HG03558 (cell line): ENCODE results near the gene CZIB.
A peak's percentile ranks its signal among the peaks of the same experiment; 100 is the strongest.

Experiments
- ATAC-seq: cut with Tn5 transposase; IDR thresholded peaks from one replicate; pipeline ENCODE4 v1.9.1; 2021; ENCODE audit warnings: moderate number of reproducible peaks; ENCODE audit not compliant: unreplicated experiment; ENCODE audit errors: extremely low read depth

The CZIB gene

DNA sequence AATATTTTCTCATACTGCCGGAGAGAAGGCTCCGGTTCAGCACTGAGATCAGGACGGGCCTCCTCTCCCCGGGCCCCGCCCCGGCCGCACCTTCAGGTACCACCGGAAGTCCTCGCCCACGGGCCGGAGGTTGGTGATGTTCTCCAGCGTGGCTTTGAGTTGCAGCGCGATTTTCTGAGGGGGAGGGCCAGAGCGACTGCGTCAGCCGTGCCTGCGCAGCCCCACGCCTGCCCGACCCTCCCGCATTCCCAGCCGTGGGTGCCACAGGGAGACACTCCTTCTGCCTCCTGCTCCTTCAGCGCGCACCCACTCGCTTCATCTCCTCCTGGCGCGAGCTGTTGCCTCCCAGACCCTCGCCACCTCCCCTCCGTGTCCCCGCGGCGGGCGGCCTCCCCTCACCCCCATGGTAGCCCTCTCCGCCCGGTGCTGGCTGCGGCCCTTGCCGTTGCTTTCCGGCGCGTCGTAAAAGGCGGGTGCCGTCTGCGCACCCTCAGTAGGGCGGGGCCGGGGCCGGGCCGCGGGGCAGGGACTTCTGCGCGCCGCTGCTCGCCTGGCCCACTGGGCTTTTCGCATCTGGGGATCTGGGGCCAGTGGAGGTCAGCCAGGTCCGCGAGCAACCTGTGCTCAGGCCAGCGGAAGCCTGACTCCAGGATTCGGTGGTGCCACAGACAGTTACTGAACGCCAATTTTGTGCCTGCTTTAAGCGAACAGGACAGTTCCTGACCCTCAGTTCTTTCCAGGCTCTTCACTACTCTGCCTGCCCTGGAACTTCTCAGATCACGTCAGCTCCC is at the start of gene CZIB:
TSS of gene CZIB (minus strand) at position 464 of the 791 bp plus-strand sequence. CDS start at position 405, 59 bp downstream.
- peak; percentile 68 for ATAC-seq

DNA sequence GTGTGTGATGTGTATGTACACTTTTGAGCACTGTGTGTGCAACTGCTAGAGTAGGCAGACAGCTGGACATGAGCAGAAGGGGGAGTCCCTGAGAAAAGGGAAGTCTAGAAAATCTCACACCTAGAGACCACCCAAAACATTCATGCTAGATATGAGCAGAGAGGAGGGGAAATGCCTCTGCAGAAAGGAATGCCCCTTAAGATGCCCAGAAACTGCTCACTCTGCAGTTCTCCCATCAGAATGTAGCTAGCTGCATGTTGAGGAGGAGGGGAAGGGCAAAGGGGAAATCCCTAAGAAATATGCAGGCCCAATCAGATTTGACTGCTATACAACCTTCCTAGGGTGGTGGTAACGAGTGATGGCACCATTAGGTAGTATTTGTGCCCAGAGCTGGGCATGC is 49.7 kb upstream of the CZIB start:
- no peak for ATAC-seq

DNA sequence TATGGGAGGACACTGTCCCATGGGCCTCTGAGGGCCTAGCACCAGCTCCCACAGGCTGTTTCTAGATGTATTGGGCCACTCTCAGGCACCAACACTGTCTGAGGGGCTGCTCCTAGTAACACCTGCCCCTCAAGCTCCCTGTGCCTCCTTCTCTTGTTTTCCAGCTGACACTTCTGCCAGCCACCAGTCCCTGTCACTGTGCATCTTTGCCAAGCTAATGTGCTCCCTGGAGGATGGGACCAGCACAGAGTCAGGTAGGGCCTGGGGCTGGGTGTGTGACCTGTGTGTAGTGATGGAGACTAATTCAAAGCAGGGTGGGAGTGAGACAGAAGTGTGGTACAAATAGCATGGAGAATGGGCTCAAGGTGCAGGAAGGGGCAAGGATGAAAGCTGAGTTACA is 47.3 kb upstream of the CZIB start:
- ATAC-seq: no peak

DNA sequence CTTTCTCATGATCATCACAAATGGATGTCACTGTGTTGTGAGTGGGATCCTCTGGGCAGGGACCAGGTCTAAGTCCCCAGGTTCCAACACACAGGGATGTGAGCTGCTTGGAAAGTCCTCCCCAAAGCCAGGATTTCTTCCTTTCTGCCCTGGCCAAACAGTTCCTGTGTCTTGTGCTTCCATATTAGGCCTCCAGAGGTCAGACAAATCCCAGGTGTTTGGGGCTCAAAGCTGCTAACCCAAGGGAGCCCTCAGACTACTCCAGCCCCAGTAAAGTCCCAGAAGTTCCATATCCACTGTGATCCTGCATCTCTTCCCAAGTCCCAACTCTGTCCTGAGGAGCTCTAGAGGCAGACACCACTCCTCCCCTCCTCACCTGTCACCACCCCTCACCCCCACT is 45.6 kb upstream of the CZIB start:
- ATAC-seq: no peak

DNA sequence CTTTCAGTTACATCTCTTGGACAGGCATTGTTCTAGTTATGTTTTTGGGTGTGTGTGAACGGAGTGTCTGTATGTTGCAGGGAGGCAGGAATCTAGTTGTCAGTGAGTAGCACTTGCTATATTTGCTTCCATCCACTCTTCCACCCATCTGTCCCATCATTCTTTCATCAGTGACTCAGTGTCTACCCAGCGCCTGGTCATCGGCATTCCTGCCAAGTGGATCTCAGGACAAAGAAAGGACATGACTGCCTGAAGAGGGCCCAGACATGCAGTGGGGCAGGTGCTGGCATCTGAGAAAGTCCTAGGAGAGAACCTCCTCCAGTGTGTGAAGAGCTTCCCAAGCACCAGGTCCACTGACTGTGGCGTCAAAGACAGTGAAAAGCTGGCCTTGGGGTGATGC is 45.1 kb upstream of the CZIB start:
- no peak for ATAC-seq

DNA sequence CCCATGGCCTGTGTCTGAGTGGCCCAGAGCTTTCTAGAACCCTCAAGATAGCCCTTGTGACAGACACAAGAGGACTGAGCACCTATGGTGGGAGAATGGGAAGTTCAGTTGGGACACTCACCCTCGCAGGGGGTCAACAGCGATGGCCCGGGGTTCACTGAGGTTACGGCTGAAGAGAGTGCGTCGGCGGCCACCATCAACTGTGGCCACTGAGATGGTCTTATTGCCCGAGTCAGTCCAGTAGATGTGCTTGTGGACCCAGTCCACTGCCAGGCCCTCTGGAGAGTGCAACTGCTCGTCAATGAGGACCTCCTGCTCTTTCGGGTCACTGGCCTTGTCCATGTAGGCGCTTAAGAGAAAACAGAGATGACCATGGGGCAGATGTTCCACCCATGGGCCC is 43.6 kb upstream of the CZIB start:
- no peak for ATAC-seq

DNA sequence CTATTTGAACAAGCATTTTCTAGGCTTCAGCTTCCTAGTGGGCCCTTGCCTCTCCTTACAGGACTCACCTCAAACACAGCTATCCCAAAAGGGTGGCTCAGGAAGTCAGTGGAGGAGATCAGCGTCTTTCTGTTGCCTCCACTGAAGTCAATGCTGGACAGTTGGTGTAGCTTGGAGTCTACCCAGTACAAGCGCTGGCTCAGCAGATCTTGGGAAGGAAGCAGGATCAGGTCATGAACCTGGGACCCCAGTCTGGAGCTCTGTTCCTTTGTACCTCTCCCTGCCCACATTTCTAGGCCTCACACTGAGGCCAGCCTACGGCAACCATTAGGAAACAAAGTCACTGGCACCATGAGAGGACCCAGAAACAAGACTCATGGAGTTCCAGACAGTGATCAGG is 41.6 kb upstream of the CZIB start:
- ATAC-seq: no peak

DNA sequence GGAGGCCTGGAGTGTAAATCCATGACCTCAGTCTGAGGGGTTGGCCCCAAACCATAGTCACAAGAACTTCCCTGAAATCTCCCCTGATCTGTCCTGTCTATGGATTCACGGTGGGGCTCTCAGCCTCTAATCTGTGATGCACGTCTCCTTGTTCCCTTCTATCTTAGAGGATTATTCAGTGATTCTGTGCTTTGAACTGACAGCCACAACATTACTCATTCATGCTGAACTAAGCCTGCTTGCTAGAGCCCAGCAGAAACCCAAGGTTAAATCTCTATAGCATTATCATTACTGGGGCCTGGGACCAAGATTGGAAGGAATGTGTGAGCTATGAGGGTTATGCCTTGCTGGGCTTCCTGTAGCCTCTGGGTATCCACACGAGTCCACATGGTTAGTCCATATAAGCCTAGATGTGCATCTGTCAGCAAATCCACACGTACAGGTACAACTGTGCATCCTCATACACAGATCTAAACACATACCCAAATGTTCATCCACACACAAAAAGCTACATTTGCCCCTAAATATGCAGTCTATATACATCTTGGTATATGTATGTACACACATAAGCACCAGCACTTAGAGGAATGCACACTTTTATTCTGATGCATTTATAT is 40.3 kb upstream of the CZIB start:
- ATAC-seq: no peak

DNA sequence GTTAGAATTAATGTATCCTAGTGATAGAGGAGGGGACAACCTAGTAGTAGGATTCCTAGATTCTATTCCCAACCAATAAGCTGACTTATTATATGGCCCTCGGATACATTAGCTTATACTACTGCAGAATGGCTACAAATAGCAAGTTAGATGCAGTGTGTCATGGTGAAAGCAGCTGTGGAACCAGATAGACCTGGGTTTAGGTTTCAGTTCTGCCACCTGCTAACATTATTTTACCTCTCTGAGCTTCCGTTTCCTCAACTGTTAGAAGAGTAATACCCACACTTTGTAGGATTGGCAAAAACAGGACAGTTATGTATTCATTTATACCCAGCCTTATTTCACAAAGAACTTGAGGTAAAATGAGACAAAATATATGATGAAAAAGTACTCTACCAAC is 39.5 kb upstream of the CZIB start:
- ATAC-seq: no peak

DNA sequence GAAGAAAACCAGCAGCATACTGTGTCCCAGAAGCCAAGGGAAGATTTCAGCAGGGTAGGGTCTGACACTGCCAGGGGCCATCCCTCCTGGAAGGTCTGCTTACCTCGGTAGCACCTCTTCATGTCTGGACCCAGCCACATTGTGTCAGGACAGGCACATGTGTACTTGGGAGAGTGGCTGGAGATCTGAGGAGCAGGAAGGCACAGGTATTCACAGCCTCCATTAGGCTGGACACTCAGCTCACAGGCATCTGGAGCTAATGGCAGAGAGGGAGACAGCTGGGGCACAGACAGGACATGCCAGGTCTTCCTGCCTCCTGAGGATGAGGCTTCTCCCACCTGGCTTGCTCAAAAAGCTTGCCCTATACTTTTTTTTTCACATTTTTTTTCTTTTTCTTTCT is 37.8 kb upstream of the CZIB start:
- no peak for ATAC-seq

DNA sequence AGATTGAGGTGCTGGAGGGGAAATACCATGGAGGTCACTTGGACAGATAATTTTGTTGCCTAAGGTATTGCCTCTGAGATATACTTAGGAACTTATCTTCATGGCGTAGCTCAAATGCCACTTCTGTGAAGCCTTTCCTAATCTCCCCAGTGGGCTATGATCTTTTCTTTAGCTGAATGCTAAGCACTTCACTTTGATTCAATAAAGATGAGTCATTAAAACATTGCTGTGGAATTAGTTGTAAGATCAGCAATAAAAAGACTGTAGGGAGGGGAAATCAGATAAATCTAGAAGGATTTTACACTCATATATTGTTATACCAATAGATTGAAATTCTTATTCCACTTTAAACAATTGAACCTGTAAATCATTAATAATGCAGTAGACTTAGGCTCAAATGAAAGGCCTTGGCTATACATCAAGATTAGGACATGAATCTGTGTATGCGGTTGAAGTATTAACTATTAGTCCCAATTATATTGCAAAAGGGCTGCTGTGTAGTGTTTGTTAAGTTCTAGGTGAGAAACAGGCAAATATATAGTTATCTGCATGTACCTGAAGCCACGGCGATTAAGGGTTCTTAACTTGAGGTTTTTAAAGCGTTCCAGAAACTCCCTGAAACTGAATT is 37.1 kb upstream of the CZIB start:
- ATAC-seq: no peak

DNA sequence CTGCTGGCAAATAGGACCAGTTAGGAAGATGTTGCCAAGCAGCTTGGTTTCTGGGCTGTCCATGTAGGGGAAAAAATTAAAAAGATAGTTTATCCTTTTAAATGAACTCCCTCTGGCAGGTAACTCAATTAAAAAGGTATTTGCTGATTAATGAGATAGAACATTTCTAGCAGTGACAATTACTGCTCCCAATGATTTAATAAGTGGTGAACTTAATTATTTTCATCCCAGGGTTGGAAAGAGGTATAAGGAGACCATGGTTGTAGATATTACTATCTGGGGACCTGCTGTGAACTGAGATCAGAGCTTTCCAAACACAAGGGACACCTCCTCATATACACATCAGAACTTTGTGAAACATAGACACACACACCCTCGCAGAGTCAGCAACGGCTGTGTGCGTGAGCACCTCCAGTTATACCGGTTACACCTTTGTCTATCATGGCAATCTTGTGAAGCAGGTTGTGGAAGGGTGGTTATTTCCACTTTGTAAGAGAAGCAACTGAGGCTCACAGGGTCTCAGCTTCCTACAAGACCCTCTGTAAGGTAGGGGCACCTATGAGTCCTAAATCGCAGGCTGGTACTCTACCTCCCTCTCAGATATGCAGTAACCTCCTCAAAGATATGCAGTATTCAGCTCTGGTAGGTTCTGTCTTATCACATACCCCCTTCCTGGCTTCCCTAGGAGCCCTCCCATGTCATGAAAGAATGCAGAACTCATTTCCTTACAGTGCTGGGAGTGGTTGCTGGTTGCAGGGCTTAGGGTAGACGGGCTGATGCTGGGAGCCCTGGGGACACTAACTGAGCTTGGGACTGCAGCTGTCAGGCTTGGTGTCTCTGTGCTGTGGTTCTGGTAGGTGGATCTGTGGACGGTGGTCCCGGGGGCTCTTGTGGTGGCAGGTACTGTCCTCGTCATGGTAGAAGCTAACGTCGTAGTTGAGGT is 36.3 kb upstream of the CZIB start:
- ATAC-seq: no peak

DNA sequence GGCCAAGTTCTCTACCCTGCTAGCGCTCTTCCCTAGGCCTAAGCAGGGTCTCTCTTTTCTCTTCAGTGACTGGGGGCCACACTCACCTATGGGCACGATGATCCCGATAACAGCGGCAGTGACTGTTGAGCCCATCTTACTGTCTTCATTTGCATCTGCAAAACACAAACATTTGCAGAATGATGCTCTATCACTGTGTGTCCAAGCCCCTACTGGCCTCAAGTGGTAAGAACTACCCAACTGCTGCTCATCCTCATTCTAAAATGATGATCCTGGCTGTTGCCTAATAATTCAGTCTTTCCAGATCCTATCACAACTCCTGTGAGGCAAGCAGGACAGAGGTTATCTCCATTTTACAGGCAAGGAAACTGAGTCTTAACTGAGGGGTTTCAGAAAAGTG is 34.6 kb upstream of the CZIB start:
- ATAC-seq: no peak

DNA sequence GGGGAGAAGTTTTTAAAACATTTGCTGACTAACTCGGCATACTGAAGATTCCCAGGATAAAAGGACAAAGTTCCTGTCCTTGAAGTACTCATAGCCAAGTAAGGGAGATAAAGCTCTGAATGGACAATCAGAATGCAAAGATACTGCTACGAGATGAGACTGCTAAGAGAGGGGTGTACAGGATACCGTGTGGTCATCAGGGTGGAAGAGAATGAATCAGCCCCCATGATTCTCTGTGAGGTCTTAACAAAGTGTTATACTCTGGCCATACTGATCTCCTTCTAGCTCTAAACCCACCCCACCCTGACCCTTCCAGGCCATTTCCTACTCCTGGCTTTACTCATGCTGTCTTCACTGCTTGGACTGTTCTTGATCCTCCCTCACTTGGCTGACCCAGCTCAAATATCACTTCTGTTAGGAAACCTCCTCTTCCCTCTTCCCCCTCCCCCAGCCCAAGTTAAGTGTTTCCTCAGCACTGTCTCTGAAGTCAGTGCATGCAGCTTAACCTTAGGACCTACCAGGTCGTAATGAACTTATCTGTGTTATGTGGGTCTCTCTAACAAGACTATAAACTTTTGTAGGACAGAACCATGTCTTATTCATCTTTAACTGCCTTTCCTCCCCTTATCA is 33.7 kb upstream of the CZIB start:
- ATAC-seq: no peak

DNA sequence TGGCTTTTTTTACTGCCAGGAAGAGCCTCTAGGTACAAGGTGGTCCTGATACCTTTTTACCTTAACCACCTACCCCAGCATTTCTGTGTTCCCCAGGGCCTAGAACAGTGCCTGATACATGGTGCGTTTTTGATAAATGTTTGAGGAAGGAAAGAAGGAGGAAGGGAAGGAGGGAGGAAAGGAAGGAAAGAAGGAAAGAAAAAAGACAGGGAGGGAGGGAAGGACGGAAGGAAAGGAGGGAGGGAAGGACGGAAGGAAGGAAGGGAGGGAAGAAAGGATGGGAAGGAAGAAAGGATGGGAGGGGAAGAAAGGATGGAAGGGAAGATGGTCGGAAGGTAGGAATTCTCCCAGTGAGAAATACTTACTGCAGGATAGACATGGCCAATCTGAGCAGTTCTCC is 29.9 kb upstream of the CZIB start:
- ATAC-seq: no peak

DNA sequence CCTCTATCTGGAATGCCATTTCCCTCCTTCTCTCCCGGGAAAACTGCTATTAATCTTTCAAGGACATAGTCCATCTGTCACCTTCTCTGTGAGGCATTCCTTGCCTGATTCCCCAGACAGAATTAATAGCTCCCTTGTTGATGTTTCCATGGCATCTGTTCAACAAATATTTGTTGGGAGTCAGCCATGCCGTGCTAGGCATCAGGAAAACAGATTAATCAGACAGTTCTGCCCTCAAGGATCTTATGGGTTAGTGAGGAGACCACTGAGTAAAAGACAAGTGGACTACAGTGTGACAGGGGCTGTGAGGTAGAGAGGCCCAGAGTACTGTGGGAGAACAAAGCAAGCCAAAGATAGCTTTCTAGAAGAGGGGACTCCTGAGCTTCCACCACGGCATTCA is 29.3 kb upstream of the CZIB start:
- ATAC-seq: no peak

DNA sequence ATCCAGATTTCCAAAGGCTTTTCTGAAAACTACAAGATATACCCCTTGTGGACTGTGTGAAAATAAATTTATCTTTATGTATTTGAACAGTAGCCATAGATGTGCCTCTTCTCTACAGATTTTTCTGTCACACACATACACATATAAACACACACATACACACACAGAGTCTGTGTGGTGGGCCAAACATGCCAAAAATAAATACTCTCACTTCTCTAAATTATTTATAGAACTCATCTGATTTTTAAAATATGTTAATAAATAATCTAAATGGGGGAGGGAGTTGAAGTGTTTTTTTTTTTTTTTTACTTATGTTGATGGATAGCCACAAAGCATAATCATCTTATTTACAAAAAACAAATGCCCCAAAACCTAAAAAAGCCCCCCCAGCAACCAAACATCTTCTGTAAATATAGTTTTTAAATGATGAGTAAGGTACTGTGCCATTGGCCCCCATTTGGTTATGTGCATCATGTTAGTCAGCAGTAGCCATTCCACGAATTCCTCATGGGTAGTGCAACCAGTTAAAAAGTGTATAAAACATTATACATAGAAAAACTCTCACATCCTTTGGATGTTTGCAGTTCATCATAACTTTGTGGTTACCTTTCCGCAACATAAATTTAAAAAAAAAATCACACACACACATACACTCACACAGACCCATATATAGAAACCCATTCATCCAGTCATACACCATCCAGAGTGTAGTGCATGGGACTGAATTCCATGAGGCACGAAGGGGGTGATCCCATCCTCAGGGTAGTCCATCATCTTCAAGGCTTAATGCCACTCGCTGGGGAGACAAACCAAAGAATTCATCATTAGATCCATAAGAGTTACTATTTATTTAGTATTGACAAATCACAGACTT is 26.1 kb upstream of the CZIB start:
- no peak for ATAC-seq

DNA sequence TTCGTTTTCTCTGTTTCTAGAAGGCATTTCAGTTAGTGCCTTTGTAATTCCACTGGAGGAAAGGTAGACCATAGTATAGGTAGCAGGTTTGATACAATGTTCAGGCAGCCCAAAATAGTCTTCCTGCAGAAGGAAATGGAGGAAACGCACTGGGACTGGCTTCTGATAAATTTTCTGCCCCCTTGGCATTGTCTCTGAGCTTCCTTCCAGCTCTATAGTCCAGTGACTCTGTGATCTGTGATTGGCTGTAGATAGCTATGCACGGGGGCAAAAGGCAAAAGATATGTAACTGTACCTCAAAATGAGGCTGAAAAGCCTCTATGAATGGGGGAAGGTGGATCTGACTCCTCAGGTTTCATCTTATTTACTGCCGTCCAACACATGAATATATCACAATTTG is 23.7 kb upstream of the CZIB start:
- ATAC-seq: no peak

DNA sequence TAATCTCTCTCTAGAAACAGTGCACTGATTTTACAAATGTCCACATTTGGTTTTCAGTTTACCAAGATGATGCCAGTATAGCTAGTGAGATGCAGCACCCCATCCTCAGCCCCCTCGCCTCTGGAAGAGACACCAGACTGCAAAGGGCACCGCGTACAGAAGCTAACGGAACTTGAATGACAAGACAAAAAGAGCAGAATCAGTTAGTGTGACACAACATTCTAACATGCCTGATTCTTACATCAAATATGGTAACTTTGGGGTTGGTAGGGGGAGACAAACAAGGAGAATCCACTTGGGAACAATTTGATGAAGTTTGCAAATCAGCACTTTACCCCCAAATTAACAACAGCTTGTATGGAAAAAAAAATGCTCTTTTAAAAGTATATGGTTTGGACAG is 21.9 kb upstream of the CZIB start:
- no peak for ATAC-seq
